Measurements from ENCODE around the gene CKB. TPM values are rescaled to one million over a fixed set of nuclear protein-coding genes. Genes with fewer than 3 reads are reported as not detected.
A peak's percentile ranks its signal among the peaks of the same experiment; 100 is the strongest.

CKB gene
- total and polyA plus RNA-seq, 9 of the 15 experiments (the other 6 are each of a cell fraction or from before 2014, with no cell fraction given) = 23.9 to 692 (median 132) TPM

DNA sequence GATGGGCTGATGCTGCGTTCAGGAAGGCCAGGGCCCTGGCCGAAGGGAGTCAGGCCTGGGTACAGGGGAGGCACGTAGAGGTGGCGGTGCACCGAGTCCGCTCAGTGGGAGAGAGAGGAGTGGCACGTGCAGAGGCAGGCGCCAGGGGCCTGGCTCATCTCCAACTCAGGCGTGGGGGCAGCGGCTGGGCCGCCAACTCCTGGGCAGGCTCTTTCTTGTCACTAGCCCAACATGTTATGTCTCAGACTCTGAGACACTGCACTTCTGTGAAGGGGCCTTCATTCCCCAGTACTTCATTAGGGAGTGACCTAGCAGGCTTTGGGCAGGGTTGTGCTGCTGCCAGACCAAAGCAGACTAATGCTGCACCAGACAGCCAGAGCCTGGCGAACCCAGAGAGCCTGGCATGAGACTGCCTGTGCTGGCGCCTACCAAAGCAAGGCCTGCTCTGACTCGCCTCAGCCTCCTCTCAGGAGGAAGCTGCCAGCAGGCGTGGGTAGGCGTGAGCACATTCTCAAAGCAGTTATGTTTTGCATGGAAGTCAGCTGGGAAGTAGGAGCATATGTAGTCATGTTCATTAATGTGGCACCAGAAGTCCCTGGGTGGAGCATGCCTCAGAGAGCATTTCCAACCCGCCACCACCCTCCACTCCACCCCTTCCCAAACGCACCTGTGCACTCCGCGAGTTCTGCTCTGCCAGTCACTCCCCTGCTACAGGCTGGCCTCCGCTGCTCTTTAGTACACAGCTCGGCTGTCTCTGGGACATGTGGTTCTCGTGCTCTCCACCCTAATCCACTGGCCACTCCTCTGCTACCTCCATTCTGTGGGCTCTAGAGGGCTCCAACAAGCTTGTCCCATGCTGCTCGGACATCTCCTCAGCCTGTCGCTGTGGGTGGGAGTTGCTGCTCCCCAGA lies 9.7 kb downstream of the CKB start:
- ATAC-seq = peak; percentile 52
- Histone ChIP-seq H3K4me1 (replicated peaks in 1 of 2; ENCODE audit: control insufficient read depth in 2 of 2, insufficient read depth in 2 of 2, low read length in 2 of 2) (peaks cover 2 to 27% of the 10 kb centered on the region in 2 experiments; a peak in 3 of 5 replicates), H3K4me3 (no peak overlapping the region), H3K27me3 (ENCODE audit: control insufficient read depth in 2 of 2, insufficient read depth in 2 of 2, low read length in 2 of 2) (no peaks in the 10 kb centered on the region), H3K4me2 (ENCODE audit: insufficient read depth, low read length) (no peak overlapping the region), H2AFZ (ENCODE audit: low read depth, low read length) (no peak overlapping the region), H3K9ac (ENCODE audit: insufficient read depth in 1 of 2, low read depth in 2 of 2, low read length in 2 of 2) (no peak overlapping the region), H3K9me1 (ENCODE audit: control insufficient read depth, insufficient read depth, low read length) (no peaks in the 10 kb centered on the region), H3K79me2 (ENCODE audit: control insufficient read depth, insufficient read depth, low read length) (no peaks in the 10 kb centered on the region), H3K9me3 (replicated peaks; ENCODE audit: control insufficient read depth, insufficient read depth, low read depth, low read length) (no peaks in the 10 kb centered on the region), H4K20me1 (replicated peaks; ENCODE audit: control insufficient read depth, insufficient read depth, low read length) (no peaks in the 10 kb centered on the region), H3K36me3 (ENCODE audit: control insufficient read depth, insufficient read depth, low read length) (peaks cover 13% of the 10 kb centered on the region; the same call in 2 of the 3 replicates), H3K27ac (ENCODE audit: extremely low read depth, low read depth, low read length) (no peak overlapping the region)
- intact Hi-C loops (cut with micrococcal nuclease) (no loop called here), in situ Hi-C loops (cut with MboI) (no loop called here)
- no TSS peak for BruUV-seq (replicated peaks)
- no peak for DNase-seq (ENCODE audit: extremely low read depth in 1 of 4, low spot score in 3 of 4)
- ChIA-PET CTCF (ENCODE audit: low intra/inter-chr PET ratio) (no interaction called here), POLR2A (interaction anchor here (0.6 kb wide), 2 partner anchors 20 to 65 kb away, joined by 3 read pairs; no protein-coding TSS in a partner anchor)
- no peak for FAIRE-seq
- WGBS (ENCODE audit: insufficient coverage, low coverage, missing lambda C conversion rate) = 74% methylated on average over 17 of the region's 25 CpGs
- no peak for TF ChIP-seq ZNF518B (CRISPR knock-in tag; IDR thresholded peaks at IDR 0.05)
- TF ChIP-seq ATF4 (CRISPR knock-in tag; IDR thresholded peaks at IDR 0.05) = no peak
- no peak for TF ChIP-seq BCOR (IDR thresholded peaks at IDR 0.05)
- no peak for TF ChIP-seq THRB (CRISPR knock-in tag; conservative IDR thresholded peaks at IDR 0.05)
- no peak for TF ChIP-seq ZNF609 (CRISPR knock-in tag; IDR thresholded peaks at IDR 0.05; ENCODE audit: borderline replicate concordance)
- TF ChIP-seq ZNF41 (CRISPR knock-in tag; conservative IDR thresholded peaks at IDR 0.05) = no peak
- no peak for TF ChIP-seq DIDO1 (tag; IDR thresholded peaks at IDR 0.05; ENCODE audit: low read depth)
- no peak for TF ChIP-seq TCF3 (CRISPR knock-in tag; IDR thresholded peaks at IDR 0.05)
- no peak for TF ChIP-seq SMARCA5 (IDR thresholded peaks at IDR 0.05)
- no peak for TF ChIP-seq CBX1 (IDR thresholded peaks at IDR 0.05; ENCODE audit: low read depth)
